HFF-Myc (cell line): Measurements from ENCODE around the gene CACNG5.

Experiments
- DNase-seq: peaks from one replicate; pipeline ENCODE4 v3.0.0-alpha.2; 2011; ENCODE audit warnings: low read depth; ENCODE audit errors: extremely low read depth
- H3K4me3 ChIP-seq: replicated peaks from 2 replicates; pipeline ENCODE4 v1.5.1; 2011; ENCODE audit warnings: low read depth, mild to moderate bottlenecking, control low read depth, low read length
- TF ChIP-seq, protein P1 (sequence below): IDR thresholded peaks from 2 replicates; pipeline ENCODE4 v1.5.1; 2012; ENCODE audit warnings: mild to moderate bottlenecking, low read depth, low read length, control low read depth; ENCODE audit errors: missing control alignments

CACNG5 gene

DNA sequence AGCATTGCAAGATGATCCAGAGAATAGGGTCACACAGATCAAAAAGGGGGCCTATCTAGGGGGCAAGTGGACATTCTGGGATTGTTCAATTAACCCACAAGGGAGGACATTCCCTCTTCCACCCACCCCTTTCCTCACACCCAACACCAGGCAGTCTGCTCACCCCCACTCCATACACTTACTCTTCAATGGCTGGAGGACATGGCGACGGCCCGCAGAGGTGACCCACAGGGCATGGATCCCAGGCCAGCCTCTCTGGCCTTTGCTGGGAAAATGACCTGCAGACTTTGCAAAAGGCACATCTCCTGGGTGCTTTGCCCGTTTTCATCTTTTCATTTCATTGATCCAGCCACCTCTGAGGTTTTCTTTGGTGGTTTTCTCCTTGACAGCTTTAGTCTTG lies 1.7 kb upstream of the CACNG5 start:
- no peak overlapping the region for H3K4me3 ChIP-seq
- TF ChIP-seq, protein P1, sequence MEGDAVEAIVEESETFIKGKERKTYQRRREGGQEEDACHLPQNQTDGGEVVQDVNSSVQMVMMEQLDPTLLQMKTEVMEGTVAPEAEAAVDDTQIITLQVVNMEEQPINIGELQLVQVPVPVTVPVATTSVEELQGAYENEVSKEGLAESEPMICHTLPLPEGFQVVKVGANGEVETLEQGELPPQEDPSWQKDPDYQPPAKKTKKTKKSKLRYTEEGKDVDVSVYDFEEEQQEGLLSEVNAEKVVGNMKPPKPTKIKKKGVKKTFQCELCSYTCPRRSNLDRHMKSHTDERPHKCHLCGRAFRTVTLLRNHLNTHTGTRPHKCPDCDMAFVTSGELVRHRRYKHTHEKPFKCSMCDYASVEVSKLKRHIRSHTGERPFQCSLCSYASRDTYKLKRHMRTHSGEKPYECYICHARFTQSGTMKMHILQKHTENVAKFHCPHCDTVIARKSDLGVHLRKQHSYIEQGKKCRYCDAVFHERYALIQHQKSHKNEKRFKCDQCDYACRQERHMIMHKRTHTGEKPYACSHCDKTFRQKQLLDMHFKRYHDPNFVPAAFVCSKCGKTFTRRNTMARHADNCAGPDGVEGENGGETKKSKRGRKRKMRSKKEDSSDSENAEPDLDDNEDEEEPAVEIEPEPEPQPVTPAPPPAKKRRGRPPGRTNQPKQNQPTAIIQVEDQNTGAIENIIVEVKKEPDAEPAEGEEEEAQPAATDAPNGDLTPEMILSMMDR: no peak
- no peak for DNase-seq

DNA sequence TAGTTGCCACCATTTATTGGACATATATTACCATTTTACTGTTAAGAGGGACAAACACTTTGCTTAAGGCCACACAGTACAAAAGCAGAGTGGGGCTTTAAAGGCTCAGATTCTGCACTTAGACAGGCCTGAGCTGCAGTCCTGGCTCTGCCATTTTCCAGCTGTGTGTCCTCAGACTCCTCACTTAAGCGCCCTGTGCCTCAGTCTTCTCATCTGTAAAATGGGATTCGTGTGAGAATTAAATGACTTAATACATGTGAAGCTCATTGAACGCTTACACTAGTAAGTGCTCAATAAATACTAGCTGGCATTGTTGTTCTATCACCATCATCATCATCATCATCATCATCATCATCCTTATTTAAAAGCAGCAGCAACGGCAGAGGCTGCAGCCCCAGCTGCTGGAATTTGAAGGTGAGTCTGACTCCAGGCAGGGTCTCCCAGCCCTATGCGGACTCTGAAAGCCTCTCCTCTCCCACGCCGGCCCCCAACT lies 445 bp upstream of the CACNG5 start:
- H3K4me3 ChIP-seq: no peak overlapping the region
- no peak for DNase-seq
- TF ChIP-seq, protein P1: no peak

DNA sequence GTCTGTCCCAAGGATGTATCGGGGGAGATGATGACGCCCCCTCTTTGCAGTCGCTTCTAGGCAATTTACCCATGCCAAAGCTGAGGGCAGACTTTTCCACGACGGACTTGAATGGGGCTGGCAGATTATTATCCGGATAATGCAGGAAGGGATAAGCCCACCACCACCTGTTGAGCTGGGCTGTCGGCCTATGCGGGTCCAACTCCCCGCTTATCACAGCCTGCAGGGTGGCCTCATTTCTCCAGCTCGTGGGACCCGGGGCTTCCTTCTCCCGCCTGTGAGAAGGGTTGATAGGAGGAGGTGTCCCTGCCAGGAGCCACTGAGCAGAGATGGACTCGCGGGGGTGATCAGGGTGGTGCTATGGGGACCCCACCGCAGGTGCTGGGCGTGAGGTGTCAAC lies 559 bp downstream of the CACNG5 start:
- TF ChIP-seq, protein P1: no peak
- no peak for DNase-seq
- no peak overlapping the region for H3K4me3 ChIP-seq

DNA sequence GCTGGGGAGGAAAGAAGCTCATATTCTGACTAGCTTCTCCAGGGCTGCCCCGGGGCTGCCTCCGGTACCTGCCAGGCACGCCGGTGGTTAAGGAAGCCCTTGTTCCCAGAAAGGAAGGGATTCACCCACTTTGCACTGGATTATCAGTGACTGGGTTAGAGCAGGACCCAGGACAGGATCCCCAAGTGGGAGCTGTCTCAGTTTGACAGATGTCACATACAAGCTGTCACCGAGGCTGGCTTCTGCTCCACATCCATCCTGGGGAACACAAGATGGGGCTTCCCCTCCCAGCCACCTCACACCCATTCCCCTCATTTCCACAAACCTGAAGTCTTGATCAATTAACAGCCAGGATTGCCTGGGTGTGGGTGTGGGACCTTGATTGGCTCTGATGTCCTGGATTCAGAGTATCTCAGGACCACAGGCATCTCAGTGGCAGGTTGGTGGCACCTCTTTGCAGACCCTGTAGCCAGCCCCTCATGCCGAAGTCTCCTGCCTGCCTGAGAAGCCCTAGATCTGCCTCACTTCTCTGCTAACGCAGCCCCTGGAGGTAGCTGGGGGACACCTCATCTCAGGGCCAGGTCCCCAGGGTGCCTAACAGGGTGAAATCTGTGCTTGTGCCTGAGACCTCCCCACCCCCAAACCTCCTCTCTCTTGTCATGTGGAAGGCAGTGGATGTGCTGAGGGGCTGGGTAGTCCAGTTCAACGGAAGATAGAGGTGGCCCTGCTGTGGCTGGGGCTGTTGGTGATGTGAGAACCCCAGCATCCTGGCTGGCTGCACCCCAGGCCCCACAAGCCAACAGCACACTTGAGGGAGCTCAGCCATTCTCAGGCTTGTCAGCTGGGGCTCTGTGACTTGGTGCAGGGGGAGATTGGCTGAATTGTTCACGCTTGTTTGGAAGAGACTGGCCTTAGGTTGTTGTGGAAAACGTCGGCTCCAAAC lies 1.4 kb downstream of the CACNG5 start:
- TF ChIP-seq, protein P1: no peak
- no peak for DNase-seq
- H3K4me3 ChIP-seq: no peak overlapping the region

DNA sequence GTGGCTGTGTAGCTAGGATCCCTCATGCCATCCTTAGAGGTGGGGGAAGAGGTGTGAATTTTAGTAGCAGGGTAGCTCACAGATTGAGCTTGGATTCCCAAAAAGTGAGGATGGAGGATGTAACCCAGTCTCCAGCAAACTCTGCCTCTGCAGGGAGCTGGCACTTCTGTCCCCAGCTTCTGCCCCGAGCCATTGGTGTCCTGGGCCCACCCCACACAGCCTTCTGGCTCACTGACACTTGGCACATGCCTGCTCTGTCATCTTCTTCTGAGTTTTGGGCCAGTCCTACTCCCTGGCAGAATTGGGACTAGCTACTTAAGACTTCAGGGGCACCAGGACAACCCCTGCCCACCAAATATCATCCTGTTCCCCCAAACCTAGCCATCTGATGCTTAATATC lies 2.3 kb downstream of the CACNG5 start:
- DNase-seq: no peak
- no peak overlapping the region for H3K4me3 ChIP-seq
- TF ChIP-seq, protein P1: no peak

DNA sequence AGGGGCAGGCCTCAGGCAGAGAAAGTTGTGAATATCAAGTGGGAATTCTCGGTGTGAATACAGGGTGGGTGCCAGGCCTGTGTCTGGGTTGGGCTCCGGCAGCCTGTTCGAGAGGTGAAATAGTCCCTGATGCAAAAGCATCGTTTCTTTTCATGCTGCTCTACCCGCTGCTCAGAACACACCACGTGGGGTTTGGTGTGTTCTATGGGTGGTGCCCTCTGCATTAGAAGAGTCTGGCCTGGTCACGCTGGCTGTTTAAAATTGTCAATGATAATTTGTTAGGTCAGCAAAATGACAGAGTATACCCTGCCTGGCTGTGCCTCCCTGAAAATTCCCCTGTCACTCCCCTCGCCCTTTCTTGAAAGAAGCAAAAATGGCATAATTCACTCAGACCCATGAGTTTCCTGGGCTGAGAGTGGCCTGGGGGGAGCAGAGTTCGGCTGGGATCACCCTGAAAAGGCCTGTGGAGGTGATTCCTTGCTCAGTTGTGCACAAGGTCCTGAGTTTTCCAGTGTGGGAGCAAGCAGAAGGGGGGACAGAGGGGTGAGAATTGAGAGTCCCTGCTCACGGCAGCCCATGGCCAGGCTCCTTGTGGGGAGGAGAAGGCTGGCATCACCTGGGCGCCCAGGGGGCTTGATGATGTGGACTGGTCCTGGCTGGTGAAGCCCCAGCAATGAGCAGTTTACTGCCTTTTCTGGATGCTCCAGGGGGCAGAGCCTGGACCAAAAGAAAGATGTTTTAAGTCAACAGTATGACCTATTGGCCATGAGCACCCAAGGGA lies 3.2 kb downstream of the CACNG5 start:
- no peak for DNase-seq
- no peak overlapping the region for H3K4me3 ChIP-seq
- TF ChIP-seq, protein P1: no peak
